Lung (tissue), 12 donors: ENCODE measurements around the gene NT5DC4. TPM values are rescaled to one million over a fixed set of nuclear protein-coding genes. Genes with fewer than 3 reads are reported as not detected.

ENCODE experiments used
- ATAC-seq: fragments of 200-7000 bp; cut with Tn5 transposase; one replicate; pipeline ENCODE4 v1.9.1; 2020; ENCODE audit warnings: moderate number of reproducible peaks; ENCODE audit not compliant: insufficient read depth, low FRiP score
- DNase-seq, 3 donors: peaks; one replicate each; pipeline ENCODE4 v3.0.0-alpha.2; 2013 to 2017
- H3K27ac ChIP-seq, 2 donors: one replicate each; pipeline ENCODE4 v1.5.1; 2013; ENCODE audit warnings: mild to moderate bottlenecking in 2 of 2, moderate library complexity in 2 of 2, control low read depth in 1 of 2, inconsistent platforms in 1 of 2, low read depth in 1 of 2, low read length in 1 of 2
- H3K27me3 ChIP-seq, 3 donors: one replicate each; pipeline ENCODE4 v1.5.1; 2013; ENCODE audit warnings: low read length in 2 of 3; ENCODE audit not compliant: control insufficient read depth in 3 of 3, insufficient read depth in 3 of 3
- H3K36me3 ChIP-seq, 4 donors: one replicate each; pipeline ENCODE4 v1.5.1; 2013; ENCODE audit warnings: low read length in 4 of 4, mild to moderate bottlenecking in 1 of 4, moderate library complexity in 1 of 4; ENCODE audit not compliant: control insufficient read depth in 4 of 4, insufficient read depth in 4 of 4
- H3K4me1 ChIP-seq, 5 donors: one replicate each; pipeline ENCODE4 v1.5.1; 2013; ENCODE audit warnings: low read length in 5 of 5, mild to moderate bottlenecking in 2 of 5, moderate library complexity in 1 of 5; ENCODE audit not compliant: control insufficient read depth in 5 of 5, insufficient read depth in 5 of 5
- H3K4me3 ChIP-seq: one replicate; pipeline ENCODE4 v1.5.1; 2013; ENCODE audit warnings: mild to moderate bottlenecking, control low read depth, moderate library complexity
- H3K9ac ChIP-seq, 2 donors: one replicate each; pipeline ENCODE4 v1.5.1; 2013; ENCODE audit warnings: low read length in 2 of 2, control low read depth in 1 of 2; ENCODE audit not compliant: insufficient read depth in 1 of 2
- H3K9me3 ChIP-seq, 4 donors: one replicate each; pipeline ENCODE4 v1.5.1; 2013; ENCODE audit warnings: low read length in 3 of 4, mild to moderate bottlenecking in 1 of 4, moderate library complexity in 1 of 4; ENCODE audit not compliant: control insufficient read depth in 4 of 4, insufficient read depth in 3 of 4
- WGBS, 2 donors: extraction: QIAGEN DNeasy Blood & Tissue Kit; methylation state at CpG; one replicate each; pipeline ENCODE4 v1.1.7; 2013; 5-methylcytosine and 5-hydroxymethylcytosine counted together
- polyA plus RNA-seq, 2 donors: library from polyadenylated mRNA; stranded (reverse); fragments of 200-250 nt; gene quantifications; one replicate each; pipeline ENCODE4 v1.2.1, GENCODE V29; 2013
- total RNA-seq, 2 donors: library from RNA; depleted of rRNA in 1 of 2; stranded (reverse); fragments of >200 nt in 1 of 2; gene quantifications; one replicate each; pipeline ENCODE4 v1.2.1, GENCODE V29; 2014 to 2021
- TF ChIP-seq, protein P1 (sequence below): IDR thresholded peaks from 2 replicates; pipeline ENCODE4 v1.5.1; 2012; ENCODE audit warnings: mild to moderate bottlenecking; ENCODE audit errors: control extremely low read depth, extremely low read depth
- donor health status: control.
- donor health status: control.
- donor health status: Bipolar disorder and iron deficiency.
- donor health status: healthy.
- donor health status: DM: yes; HTN: yes; CAD: no.

The NT5DC4 gene
- total and polyA plus RNA-seq, 4 donors: 0.09 to 0.83 (median 0.53) TPM

DNA sequence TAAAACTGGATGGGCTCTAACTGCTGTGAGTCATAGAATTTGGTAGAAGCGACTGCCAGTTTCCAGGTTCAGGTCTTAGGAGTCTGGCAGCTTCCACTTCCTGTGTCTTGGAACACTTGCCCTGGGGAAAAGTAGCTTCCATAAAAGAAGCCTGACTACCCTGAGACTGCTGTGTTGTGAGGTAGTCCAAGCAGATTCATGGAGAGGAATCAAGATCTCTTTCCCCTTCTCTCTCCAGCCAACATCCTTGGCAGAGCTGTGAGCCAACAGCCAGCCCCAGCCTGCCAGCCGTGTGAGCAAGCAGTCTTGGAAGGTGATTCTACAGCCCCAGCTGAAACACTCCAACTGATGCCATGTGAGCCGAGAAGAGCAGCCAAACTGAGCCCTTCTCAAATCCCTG is 41.3 kb upstream of the NT5DC4 start:
- no peak overlapping the region for H3K9ac ChIP-seq
- no peaks in the 10 kb centered on the region for H3K9me3 ChIP-seq
- H3K27me3 ChIP-seq: peaks cover 0 to 2% (median 0%) of the 10 kb centered on the region in 3 donors
- 62 to 65% methylated on average over 3 of the region's 3 CpGs for WGBS, 2 donors
- H3K27ac ChIP-seq: no peak overlapping the region
- TF ChIP-seq, protein P1, sequence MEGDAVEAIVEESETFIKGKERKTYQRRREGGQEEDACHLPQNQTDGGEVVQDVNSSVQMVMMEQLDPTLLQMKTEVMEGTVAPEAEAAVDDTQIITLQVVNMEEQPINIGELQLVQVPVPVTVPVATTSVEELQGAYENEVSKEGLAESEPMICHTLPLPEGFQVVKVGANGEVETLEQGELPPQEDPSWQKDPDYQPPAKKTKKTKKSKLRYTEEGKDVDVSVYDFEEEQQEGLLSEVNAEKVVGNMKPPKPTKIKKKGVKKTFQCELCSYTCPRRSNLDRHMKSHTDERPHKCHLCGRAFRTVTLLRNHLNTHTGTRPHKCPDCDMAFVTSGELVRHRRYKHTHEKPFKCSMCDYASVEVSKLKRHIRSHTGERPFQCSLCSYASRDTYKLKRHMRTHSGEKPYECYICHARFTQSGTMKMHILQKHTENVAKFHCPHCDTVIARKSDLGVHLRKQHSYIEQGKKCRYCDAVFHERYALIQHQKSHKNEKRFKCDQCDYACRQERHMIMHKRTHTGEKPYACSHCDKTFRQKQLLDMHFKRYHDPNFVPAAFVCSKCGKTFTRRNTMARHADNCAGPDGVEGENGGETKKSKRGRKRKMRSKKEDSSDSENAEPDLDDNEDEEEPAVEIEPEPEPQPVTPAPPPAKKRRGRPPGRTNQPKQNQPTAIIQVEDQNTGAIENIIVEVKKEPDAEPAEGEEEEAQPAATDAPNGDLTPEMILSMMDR: no peak
- no peak for ATAC-seq
- peaks cover 0 to 14% (median 0%) of the 10 kb centered on the region in 5 donors for H3K4me1 ChIP-seq
- H3K36me3 ChIP-seq: no peaks in the 10 kb centered on the region
- no peak for DNase-seq
- H3K4me3 ChIP-seq: no peak overlapping the region

DNA sequence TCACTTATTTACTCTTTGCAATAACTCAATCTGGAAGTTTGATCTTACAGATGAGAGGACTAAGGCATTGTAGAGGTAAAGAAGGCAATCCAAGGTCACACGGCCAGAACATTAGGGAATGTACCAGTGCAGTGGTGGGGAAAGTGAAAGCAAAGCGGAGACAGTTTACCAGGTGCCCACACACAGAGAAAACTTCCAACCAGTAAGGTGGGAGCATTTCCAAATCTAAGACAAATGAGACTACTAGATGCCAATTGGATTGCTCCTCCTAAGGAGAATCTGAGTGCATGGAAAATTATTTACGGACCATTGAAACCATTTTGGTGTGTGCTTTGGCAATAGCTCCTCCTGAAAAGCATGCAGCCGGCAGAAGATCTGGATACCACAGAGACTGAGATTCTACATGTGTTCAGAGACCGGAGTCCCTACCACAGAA is 40.1 kb upstream of the NT5DC4 start:
- Histone ChIP-seq H3K27me3 (peaks cover 0 to 2% (median 0%) of the 10 kb centered on the region in 3 donors), H3K9ac (no peak overlapping the region), H3K9me3 (no peaks in the 10 kb centered on the region), H3K36me3 (no peaks in the 10 kb centered on the region), H3K27ac (no peak overlapping the region), H3K4me3 (no peak overlapping the region), H3K4me1 (peaks cover 0 to 10% (median 0%) of the 10 kb centered on the region in 5 donors)
- DNase-seq: no peak
- 71 to 83% methylated on average over 5 of the region's 5 CpGs for WGBS, 2 donors
- no peak for ATAC-seq
- TF ChIP-seq, protein P1: no peak

DNA sequence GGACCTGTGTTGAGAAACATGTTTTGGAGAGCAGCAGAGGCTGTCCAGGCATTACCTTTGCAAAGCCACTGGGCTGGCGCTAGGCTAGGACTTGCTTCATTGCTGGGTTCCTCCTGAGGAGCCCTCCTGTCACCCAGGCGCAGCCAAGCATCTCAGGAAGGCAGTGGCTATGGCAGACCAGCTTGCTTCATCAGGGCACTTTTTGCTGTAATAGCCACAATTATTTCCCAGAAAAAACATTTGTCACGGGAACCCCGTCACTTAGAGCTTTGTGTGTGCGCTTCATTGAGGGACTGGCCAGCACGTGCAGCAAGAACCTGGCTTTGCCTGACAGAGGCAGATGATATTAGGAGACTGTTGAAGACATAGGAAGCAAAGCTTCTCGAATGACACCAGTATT is 38.7 kb upstream of the NT5DC4 start:
- no peak for DNase-seq
- Histone ChIP-seq H3K9ac (no peak overlapping the region), H3K9me3 (no peaks in the 10 kb centered on the region), H3K27ac (no peak overlapping the region), H3K4me1 (peaks cover 0 to 10% (median 0%) of the 10 kb centered on the region in 5 donors), H3K27me3 (peaks cover 0 to 2% (median 0%) of the 10 kb centered on the region in 3 donors), H3K4me3 (no peak overlapping the region), H3K36me3 (no peaks in the 10 kb centered on the region)
- 44 to 72% methylated on average over 7 of the region's 7 CpGs for WGBS, 2 donors
- TF ChIP-seq, protein P1: no peak
- ATAC-seq: no peak
